Measurements from ENCODE around the gene IL10RB. TPM values are rescaled to one million over a fixed set of nuclear protein-coding genes. Genes with fewer than 3 reads are reported as not detected.

IL10RB gene
- total RNA-seq, 4 donors from 2014 or later = 17.9 to 45.5 (median 27.7) TPM

DNA sequence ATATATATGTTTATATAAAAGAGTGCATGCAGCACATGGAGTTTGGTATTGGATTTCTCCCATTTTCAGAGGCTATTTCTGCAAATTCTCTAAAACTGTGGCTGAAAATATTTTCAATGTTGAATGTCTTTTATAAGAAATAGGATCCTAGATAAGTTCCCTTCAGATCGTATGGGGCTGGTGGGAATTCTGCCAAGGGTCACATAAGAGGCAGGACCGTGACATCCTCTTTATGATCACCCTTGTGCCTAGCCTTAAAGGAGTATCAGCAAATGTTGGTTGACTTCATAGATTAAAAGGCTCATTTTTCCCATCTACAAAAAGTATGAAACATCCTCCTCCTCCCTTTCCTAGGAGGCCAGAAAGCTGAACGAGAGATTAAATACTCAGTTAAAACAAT, 37.7 kb upstream of the IL10RB start:
- TF ChIP-seq, protein P1, sequence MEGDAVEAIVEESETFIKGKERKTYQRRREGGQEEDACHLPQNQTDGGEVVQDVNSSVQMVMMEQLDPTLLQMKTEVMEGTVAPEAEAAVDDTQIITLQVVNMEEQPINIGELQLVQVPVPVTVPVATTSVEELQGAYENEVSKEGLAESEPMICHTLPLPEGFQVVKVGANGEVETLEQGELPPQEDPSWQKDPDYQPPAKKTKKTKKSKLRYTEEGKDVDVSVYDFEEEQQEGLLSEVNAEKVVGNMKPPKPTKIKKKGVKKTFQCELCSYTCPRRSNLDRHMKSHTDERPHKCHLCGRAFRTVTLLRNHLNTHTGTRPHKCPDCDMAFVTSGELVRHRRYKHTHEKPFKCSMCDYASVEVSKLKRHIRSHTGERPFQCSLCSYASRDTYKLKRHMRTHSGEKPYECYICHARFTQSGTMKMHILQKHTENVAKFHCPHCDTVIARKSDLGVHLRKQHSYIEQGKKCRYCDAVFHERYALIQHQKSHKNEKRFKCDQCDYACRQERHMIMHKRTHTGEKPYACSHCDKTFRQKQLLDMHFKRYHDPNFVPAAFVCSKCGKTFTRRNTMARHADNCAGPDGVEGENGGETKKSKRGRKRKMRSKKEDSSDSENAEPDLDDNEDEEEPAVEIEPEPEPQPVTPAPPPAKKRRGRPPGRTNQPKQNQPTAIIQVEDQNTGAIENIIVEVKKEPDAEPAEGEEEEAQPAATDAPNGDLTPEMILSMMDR (IDR thresholded peaks at IDR 0.05) = no peak
- TF ChIP-seq POLR2A (IDR thresholded peaks at IDR 0.05) = no peak
- Histone ChIP-seq H3K9me3 (no peaks in the 10 kb centered on the region), H3K4me3 (no peak overlapping the region), H3K4me1 (peaks cover 5 to 6% of the 10 kb centered on the region in 2 donors), H3K27me3 (no peaks in the 10 kb centered on the region), H3K27ac (no peak overlapping the region), H3K36me3 (no peaks in the 10 kb centered on the region)
- intact Hi-C loops (cut with DNase I; ENCODE audit: low total_unique reads) = no loop called here
- DNase-seq = no peak

DNA sequence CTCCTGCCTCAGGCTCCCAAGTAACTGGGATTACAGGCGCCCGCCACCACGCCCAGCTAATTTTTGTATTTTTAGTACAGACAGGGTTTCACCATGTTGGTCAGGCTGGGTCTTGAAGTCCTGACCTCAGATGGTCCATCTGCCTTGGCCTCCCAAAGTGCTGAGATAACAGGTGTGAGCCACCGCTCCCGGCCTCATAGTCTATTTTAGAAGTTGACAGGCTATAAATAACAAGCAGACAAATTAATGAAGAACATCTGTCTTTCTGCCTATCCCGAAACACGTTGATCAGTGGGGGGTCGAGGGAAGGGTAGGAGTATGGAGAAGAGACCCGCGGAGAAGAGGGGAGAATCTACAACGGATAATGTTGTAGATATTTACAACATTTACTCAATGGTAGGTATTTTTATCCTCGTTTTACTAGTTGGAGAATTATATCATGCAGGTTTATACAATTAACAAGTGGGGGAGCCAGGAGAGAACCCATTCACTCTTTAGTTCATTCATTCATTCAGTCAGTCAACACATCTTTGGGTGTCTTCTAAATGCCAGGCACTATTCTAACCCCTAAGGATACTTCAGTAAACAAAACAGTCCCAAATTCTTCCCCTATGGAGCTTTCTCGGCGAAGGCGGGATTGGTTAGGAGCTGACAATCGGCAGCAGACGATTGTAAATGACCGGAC, 36.9 kb upstream of the IL10RB start:
- Histone ChIP-seq H3K4me1 (peaks cover 5 to 6% of the 10 kb centered on the region in 2 donors), H3K27ac (peak overlapping the region; percentile 88 to 98), H3K4me3 (peak overlapping the region; percentile 69 to 96), H3K36me3 (no peaks in the 10 kb centered on the region), H3K27me3 (no peaks in the 10 kb centered on the region), H3K9me3 (no peaks in the 10 kb centered on the region)
- no peak for DNase-seq
- intact Hi-C loops (cut with DNase I; ENCODE audit: low total_unique reads) = no loop called here
- TF ChIP-seq, protein P1 (IDR thresholded peaks at IDR 0.05) = no peak
- TF ChIP-seq POLR2A (IDR thresholded peaks at IDR 0.05) = no peak

DNA sequence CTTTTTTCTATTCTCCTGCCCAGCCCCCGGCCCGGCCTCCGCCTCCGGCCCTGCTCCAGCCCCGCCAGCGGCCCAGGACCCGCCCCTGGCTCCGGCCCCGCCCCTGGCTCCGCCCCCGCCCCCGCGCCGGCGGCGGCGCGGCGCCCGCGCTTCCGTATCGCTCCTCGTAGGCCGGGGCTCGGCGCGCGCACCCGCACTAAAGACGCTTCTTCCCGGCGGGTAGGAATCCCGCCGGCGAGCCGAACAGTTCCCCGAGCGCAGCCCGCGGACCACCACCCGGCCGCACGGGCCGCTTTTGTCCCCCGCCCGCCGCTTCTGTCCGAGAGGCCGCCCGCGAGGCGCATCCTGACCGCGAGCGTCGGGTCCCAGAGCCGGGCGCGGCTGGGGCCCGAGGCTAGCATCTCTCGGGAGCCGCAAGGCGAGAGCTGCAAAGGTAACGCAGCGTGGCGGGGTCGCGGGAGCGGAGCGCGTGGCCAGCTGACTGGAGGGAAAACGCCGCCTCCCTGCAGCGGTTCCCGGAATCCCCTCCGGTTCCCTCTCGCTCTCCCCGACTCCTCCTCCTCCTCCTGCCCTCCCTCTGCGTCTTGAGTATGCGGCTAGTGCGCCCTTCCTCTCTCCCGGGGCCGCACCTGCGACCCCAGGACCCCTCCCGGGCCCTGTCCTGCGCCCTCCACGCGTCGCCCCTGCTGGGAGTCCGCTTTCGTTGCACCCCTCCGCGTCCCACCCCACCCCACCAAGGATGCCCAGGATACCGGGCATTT, 36.2 kb upstream of the IL10RB start, which contains the start of gene IFNAR2:
IFNAR2 (plus strand) TSS at position 155 of the 761 bp plus-strand sequence. CDS start 11,985 bp downstream, outside the sequence.
- TF ChIP-seq, protein P1 (IDR thresholded peaks at IDR 0.05) = no peak
- TF ChIP-seq POLR2A (IDR thresholded peaks at IDR 0.05) = peak; percentile 69 to 71
- Histone ChIP-seq H3K27me3 (no peaks in the 10 kb centered on the region), H3K27ac (peak within 1 kb of the TSS; percentile 88 to 98), H3K4me3 (peak within 1 kb of the TSS; percentile 69 to 96), H3K9me3 (no peaks in the 10 kb centered on the region), H3K36me3 (no peaks in the 10 kb centered on the region), H3K4me1 (peaks cover 5 to 6% of the 10 kb centered on the region in 2 donors)
- intact Hi-C loops (cut with DNase I; ENCODE audit: low total_unique reads) = no loop called here
- DNase-seq = peak; percentile 57 to 81

DNA sequence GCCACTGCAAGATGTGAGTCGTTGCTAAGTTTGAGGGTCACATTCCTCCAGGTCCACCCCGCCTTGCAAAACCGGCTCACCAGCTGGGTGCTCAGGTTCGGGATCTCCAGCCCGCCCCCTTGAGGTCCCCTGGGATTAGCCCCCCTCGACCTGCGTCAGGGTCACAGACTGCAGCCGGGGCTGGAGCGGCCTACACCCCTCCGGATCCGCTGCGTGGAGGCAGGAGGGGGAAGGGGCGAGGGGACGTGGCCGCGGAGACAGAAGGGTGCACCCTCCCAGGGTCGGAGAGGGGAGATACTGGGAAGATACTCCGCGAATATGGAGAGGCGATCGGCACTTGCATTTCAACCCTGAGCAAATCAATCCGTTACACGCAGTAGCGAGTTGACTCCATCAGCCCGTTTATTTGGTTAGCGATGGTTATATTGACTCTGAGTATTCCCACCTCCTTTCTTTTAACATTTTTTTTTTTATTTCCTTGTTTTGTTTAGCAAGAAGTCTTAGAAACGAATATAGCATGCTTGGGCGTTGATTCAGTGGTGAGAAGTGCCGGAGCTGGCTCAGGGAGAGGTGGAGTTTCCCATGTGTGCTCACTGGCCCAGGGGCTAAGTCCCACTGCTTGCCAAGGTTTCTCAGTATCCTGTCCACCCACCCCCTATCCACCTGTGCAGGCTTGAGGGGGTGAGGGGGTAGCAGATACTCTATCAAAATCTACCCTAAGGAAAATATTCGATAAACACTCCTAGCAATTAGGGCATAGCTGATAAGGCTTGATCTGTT, 35.4 kb upstream of the IL10RB start:
- H3K4me3 ChIP-seq = peak overlapping the region; percentile 69 to 96
- H3K27ac ChIP-seq = peak overlapping the region; percentile 88 to 98
- intact Hi-C loops (cut with DNase I; ENCODE audit: low total_unique reads) = no loop called here
- H3K36me3 ChIP-seq = no peaks in the 10 kb centered on the region
- peak; percentile 43 to 44 for DNase-seq
- H3K9me3 ChIP-seq = no peaks in the 10 kb centered on the region
- TF ChIP-seq, protein P1 (IDR thresholded peaks at IDR 0.05) = no peak
- TF ChIP-seq POLR2A (IDR thresholded peaks at IDR 0.05) = no peak
- H3K4me1 ChIP-seq = peaks cover 5 to 6% of the 10 kb centered on the region in 2 donors
- H3K27me3 ChIP-seq = no peaks in the 10 kb centered on the region

Data from uterus (tissue), 4 donors.